PFSK-1 (cell line): Measurements from ENCODE around the gene PLA2G5.

Experiments used
- FOXP2 ChIP-seq: optimal IDR thresholded peaks from 2 replicates; pipeline ENCODE3; 2011; ENCODE audit warnings: borderline replicate concordance, control low read depth, inconsistent platforms; ENCODE audit not compliant: insufficient read depth; ENCODE audit errors: extremely low read length, extremely low read depth
- POLR2AphosphoS5 ChIP-seq: IDR thresholded peaks from 2 replicates; pipeline ENCODE4 v1.6.1; 2012; ENCODE audit warnings: low read depth, mild to moderate bottlenecking, control low read depth, low read length, moderate library complexity
- SIN3A ChIP-seq: IDR thresholded peaks from 2 replicates; pipeline ENCODE4 v1.6.1; 2012; ENCODE audit warnings: mild to moderate bottlenecking, low read length, moderate library complexity, borderline replicate concordance; ENCODE audit not compliant: insufficient read depth
- TF ChIP-seq, protein P1 (sequence below), 2 experiments: IDR thresholded peaks; 2 replicates each; pipeline versions ENCODE4 v1.6.1 to v1.8.0; 2011 to 2012; ENCODE audit warnings: low read depth in 2 of 2, low read length in 2 of 2, control low read depth in 1 of 2, inconsistent platforms in 1 of 2, mild to moderate bottlenecking in 1 of 2, moderate library complexity in 1 of 2; ENCODE audit not compliant: insufficient read depth in 1 of 2

DNA sequence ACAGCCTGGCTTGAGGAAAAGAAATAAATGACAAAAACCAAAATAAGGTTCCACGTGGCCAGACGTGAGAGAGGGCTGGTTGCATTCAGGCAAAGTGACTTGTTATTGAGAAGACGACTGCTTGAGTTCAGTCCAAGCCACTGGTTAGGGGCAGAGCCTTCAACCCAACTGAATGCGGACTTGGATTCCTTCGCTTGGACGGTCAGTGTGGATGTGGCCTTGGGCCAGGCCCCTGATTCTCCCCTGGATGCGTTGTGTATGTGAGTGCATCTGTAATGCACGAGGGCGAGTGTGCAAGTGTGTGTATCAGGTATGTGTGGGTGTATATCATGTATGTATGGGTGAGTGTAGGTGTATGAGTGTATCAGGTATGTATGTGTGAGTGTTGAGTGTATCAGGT lies 71.0 kb downstream of the PLA2G5 start:
- TF ChIP-seq, protein P1, sequence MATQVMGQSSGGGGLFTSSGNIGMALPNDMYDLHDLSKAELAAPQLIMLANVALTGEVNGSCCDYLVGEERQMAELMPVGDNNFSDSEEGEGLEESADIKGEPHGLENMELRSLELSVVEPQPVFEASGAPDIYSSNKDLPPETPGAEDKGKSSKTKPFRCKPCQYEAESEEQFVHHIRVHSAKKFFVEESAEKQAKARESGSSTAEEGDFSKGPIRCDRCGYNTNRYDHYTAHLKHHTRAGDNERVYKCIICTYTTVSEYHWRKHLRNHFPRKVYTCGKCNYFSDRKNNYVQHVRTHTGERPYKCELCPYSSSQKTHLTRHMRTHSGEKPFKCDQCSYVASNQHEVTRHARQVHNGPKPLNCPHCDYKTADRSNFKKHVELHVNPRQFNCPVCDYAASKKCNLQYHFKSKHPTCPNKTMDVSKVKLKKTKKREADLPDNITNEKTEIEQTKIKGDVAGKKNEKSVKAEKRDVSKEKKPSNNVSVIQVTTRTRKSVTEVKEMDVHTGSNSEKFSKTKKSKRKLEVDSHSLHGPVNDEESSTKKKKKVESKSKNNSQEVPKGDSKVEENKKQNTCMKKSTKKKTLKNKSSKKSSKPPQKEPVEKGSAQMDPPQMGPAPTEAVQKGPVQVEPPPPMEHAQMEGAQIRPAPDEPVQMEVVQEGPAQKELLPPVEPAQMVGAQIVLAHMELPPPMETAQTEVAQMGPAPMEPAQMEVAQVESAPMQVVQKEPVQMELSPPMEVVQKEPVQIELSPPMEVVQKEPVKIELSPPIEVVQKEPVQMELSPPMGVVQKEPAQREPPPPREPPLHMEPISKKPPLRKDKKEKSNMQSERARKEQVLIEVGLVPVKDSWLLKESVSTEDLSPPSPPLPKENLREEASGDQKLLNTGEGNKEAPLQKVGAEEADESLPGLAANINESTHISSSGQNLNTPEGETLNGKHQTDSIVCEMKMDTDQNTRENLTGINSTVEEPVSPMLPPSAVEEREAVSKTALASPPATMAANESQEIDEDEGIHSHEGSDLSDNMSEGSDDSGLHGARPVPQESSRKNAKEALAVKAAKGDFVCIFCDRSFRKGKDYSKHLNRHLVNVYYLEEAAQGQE (IDR thresholded peaks at IDR 0.05; ENCODE audit: insufficient read depth in 1 of 2, low read depth in 2 of 2, low read length in 2 of 2) = no peak
- TF ChIP-seq SIN3A (no peak), FOXP2 (no peak), POLR2AphosphoS5 (no peak)
